ENCODE measurements around the gene CCDC88B.
A peak's percentile ranks its signal among the peaks of the same experiment; 100 is the strongest.

Gene CCDC88B, protein sequence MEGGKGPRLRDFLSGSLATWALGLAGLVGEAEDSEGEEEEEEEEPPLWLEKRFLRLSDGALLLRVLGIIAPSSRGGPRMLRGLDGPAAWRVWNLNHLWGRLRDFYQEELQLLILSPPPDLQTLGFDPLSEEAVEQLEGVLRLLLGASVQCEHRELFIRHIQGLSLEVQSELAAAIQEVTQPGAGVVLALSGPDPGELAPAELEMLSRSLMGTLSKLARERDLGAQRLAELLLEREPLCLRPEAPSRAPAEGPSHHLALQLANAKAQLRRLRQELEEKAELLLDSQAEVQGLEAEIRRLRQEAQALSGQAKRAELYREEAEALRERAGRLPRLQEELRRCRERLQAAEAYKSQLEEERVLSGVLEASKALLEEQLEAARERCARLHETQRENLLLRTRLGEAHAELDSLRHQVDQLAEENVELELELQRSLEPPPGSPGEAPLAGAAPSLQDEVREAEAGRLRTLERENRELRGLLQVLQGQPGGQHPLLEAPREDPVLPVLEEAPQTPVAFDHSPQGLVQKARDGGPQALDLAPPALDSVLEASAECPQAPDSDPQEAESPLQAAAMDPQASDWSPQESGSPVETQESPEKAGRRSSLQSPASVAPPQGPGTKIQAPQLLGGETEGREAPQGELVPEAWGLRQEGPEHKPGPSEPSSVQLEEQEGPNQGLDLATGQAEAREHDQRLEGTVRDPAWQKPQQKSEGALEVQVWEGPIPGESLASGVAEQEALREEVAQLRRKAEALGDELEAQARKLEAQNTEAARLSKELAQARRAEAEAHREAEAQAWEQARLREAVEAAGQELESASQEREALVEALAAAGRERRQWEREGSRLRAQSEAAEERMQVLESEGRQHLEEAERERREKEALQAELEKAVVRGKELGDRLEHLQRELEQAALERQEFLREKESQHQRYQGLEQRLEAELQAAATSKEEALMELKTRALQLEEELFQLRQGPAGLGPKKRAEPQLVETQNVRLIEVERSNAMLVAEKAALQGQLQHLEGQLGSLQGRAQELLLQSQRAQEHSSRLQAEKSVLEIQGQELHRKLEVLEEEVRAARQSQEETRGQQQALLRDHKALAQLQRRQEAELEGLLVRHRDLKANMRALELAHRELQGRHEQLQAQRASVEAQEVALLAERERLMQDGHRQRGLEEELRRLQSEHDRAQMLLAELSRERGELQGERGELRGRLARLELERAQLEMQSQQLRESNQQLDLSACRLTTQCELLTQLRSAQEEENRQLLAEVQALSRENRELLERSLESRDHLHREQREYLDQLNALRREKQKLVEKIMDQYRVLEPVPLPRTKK (N-terminal part only)

DNA sequence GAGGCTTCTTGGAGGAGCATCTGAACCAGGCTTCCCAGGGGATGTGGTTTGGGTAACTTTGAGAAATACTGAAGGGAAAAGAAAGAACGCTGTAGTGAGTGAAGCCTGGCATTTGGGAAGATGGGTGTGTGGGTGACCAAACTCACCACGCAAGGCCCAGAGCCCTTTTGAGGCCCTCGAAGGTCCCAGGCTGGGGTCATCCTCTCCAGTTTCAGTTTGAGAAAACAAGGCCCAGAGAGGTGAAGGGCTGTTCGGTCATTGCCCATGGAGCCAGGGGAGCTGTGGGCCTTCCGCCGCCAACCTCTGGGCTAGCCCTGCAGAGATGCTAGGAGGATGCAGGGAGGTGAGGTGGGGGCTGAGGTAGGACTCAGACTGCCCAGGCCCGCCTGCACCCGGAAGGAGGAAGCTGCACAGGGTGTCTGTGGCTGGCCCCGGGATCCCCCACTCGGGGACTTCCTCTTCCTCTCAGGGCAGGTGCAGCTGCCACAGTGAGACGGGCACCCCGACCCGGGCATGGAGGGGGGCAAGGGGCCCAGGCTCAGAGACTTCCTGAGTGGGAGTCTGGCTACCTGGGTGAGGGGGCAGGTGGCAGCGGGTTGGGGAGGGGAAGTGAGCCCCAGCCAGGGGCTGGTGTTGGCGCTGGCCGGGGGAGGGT, at the start of gene CCDC88B:
TSS of gene CCDC88B (plus strand) at position 451 of the 655 bp plus-strand sequence. CDS start at position 514, 63 bp downstream.
- peak; percentile 58 to 82 for DNase-seq (ENCODE audit: low read depth in 2 of 2, low spot score in 1 of 2)

DNA sequence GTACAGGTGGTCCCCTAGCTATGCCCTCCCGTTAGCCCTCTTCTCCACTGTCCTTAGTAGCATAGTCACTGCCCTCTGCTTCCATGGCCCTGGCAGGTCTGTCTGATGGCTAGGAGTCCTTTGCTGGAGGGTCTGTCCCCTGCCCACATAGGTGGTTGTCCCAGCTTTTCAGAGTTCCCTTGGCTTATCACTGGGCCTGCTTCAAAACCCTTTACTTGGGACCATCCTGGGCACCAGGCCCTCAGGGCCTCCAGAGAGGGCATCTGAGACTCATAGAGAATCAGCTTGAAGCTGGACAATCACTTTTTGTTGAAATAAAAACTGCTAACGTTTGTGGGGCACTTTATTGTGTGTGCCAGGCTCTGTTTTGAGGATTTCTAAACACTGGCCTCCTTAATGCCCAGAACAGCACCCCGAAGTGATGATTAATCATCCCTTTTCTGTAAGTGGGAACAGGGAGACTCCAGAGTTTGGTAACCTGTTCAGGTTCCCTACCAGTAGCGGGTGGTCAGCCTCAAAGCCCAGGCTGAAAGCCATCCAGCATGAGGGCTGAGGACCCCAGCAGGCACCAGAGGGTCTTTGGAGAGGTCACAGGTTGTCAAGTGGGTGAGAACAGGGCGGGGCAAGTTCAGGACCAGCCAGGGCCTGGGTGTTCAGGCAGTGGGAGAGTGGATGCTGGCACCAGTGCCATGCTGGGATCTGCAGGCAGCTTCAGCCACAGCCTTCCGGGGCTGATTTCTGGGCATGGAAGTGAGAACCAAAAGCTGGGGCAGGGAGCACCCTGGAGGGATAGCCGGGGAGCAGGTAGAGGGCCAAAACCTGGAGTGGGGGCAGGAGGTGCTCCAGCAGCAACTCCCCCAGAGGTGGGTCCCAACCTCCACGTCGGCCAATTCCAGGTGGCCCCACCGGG, 49.4 kb upstream of the CCDC88B start:
- DNase-seq (ENCODE audit: low read depth in 2 of 2, low spot score in 1 of 2), result no peak

DNA sequence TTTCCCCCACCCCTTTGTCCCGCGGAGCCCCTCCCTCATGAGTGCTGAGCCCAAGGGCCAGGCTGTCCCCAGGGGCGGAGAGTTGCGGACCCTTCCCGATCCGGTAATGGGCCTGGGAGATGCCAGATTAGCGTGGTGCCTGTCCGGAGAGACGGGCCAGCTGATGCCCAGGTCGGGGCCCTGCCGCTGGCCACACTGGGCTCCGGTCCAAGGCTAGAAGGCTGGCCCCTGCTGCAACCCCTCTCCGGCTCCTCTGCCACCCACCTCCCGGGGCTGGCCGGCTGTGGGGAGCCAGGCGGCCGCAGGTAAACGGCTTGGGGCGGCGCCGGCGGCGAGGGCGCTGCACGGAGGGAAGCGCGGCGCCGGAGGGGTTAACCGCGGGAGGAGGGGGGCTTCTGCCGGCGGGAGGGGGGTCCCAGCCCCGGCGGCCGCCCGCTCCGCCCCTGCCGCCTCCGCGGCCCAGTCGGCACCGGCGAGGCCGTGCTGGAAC, 48.7 kb upstream of the CCDC88B start, which contains the start of gene KCNK4:
TSS of gene KCNK4 (plus strand) at position 41 of the 490 bp plus-strand sequence. CDS start 1,717 bp downstream, outside the sequence.
- no peak for DNase-seq (ENCODE audit: low read depth in 2 of 2, low spot score in 1 of 2)

DNA sequence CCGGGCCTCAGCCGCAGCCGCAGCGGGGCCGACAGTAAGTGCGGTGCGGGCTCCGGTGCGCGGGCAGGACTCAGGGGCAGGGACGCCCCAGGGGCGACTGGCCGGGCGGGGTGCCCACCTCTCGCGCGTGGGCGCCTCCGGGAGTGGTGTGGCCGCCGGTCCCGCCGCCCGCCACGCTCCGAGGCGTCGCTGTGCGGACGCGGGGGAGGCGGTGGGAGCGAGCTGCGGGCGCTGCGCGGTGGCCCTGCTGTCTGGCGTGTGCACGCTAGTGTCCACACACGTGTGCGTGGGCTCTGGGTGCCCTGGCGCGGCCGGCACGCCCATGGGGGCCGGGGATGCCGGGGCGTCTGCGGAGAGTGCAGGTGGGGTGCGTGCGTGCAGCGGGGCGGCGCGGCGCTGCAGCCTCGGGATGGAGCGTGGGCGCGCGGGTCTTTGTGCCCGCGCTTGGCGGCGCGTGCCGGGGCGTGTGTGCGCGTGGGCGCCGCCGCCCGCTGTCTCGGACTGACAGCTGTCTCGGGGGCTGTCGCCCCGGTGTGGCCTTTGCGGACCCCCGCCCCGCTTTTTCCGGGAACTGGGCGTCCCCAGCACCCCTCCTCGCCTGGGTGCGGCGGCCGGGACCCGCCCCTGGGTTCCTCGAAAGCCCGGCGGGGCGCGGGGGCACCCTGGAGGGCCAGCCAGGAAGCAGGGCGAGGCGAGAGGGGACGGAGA, 48.1 kb upstream of the CCDC88B start:
- no peak for DNase-seq (ENCODE audit: low read depth in 2 of 2, low spot score in 1 of 2)

- no peak for DNase-seq (ENCODE audit: low read depth in 2 of 2, low spot score in 1 of 2)
These were observed 47.3 kb upstream of the CCDC88B start for GRCh38 chr11:64292460-64293254.

DNA sequence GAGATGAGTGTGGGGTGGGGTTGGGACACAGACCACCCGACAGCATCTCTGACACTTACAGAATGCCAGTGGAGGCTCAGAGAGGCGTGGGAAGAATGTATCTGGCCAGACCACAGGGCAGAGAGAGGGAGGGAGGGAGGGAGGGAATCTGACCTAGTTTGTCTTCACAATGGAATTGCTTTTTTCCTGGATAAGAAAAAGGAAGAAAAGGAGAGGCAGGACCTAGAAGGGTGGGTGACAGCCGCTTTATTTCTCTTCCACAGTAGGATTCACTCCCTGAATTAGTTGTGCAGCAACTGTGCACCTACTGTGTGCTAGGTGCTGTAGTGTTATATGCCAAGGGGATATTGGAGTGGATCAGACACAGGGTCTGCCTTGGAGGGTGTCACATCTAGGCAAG, 45.2 kb upstream of the CCDC88B start:
- no peak for DNase-seq (ENCODE audit: low read depth in 2 of 2, low spot score in 1 of 2)

GRCh38 chr11:64295760-64296159, 44.2 kb upstream of the CCDC88B start:
- DNase-seq (ENCODE audit: low read depth in 2 of 2, low spot score in 1 of 2), result no peak

DNA sequence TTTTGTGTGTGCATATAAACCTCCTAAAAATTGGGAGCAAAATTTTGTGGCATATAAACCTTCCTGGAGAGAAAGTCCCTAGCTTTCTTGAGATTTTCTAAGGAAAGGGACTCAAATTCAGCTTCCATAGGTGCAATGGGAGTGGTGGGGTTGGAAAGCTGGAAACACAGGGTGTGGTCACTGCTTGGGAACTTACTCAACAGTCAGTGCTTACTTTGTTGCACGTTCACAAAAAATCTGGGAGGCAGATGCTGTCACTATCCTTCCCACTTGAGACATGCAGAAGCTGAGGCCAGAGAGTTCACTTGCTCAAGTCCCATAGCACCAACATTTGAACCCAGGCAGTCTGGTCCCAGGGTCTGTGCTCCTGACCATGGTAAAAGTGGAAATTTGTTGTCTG, 43.8 kb upstream of the CCDC88B start:
- DNase-seq (ENCODE audit: low read depth in 2 of 2, low spot score in 1 of 2), result no peak

DNA sequence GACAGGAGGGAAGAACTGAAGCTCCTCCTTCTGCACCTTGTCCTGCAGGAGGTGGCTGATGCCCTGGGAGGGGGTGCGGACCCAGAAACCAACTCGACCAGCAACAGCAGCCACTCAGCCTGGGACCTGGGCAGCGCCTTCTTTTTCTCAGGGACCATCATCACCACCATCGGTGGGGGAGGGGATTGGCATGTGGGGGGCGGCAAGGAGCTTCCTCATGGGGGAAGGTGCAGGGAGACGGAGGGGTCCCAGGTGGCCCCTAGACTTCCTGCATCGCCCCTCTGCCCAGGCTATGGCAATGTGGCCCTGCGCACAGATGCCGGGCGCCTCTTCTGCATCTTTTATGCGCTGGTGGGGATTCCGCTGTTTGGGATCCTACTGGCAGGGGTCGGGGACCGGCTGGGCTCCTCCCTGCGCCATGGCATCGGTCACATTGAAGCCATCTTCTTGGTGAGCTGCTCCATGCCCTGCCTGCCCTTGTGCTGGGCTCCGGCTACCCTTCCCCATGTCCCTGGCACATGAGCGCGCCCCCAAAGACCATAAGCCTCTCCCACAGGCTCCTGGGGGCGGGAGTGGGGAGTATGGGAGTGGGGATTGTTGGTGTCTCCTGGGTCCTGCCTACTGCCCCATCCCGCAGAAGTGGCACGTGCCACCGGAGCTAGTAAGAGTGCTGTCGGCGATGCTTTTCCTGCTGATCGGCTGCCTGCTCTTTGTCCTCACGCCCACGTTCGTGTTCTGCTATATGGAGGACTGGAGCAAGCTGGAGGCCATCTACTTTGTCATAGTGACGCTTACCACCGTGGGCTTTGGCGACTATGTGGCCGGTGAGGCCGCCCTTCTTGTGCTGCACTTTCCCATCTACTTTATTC, 42.9 kb upstream of the CCDC88B start:
- DNase-seq (ENCODE audit: low read depth in 2 of 2, low spot score in 1 of 2), result no peak

- no peak for DNase-seq (ENCODE audit: low read depth in 2 of 2, low spot score in 1 of 2)
These were observed 42.2 kb upstream of the CCDC88B start for GRCh38 chr11:64297699-64298358.

DNA sequence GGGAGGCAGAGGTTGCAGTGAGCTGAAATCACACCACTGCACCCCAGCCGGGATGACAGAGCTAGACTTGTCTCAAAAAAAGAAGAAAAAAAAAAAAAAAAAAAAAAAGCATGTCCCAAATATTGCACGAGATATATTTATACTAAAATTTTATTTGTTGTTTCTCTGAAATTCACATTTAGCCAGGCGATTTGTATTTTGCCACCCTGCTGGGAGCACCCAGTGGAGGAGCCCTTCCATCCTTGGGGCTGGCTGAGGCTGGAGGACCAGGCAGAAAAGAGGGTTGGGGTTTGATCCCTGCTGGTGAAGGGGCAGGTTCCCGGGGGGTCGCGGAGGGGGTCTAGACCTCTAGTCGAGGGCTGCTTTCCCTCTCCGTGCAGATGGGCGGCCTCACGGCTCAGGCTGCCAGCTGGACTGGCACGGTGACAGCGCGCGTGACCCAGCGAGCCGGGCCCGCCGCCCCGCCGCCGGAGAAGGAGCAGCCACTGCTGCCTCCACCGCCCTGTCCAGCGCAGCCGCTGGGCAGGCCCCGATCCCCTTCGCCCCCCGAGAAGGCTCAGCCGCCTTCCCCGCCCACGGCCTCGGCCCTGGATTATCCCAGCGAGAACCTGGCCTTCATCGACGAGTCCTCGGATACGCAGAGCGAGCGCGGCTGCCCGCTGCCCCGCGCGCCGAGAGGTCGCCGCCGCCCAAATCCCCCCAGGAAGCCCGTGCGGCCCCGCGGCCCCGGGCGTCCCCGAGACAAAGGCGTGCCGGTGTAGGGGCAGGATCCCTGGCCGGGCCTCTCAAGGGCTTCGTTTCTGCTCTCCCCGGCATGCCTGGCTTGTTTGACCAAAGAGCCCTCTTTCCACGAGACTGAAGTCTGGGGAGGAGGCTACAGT, 40.8 kb upstream of the CCDC88B start:
- no peak for DNase-seq (ENCODE audit: low read depth in 2 of 2, low spot score in 1 of 2)

DNA sequence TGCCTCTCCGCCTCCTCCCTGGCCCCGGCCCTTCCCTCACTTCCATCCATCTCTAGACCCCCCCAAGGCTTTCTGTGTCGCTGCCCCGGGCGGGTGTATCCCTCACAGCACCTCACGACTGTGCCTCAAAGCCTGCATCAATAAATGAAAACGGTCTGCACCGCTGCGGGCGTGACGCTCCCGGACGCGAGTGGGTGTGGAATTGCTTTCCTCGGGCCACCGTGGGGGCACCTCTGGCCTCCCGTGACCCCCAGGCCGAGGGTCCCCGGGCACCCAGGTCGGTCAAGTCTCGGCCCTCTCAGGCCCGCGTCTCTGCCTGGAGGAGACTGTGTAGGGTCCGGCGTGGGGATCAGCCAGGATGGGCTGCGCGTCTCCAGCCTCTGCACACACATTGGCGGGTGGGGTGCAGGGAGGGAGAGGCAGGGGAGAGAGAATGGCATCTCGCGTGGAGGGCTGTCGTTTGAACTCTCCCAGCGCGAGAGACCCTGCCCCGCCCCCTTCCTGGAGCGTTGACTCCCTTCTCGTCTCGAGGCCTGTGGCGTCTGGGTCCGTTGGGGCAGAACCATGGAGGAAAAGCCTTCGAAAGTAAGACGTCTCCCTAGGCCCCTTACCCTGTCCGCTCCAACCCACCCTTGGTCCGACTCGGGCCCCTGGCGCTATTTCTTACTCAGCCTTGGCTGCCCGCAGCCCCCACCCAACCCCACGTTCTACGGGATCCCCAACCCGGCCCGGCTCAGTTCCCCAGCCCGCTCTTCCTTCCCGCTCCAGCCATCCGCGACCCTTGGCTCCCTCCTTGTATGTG, 40.0 kb upstream of the CCDC88B start, which contains the start of gene CATSPERZ:
TSS of gene CATSPERZ (plus strand) at position 512 of the 802 bp plus-strand sequence. CDS start at position 565, 53 bp downstream.
- DNase-seq (ENCODE audit: low read depth in 2 of 2, low spot score in 1 of 2), result no peak

DNA sequence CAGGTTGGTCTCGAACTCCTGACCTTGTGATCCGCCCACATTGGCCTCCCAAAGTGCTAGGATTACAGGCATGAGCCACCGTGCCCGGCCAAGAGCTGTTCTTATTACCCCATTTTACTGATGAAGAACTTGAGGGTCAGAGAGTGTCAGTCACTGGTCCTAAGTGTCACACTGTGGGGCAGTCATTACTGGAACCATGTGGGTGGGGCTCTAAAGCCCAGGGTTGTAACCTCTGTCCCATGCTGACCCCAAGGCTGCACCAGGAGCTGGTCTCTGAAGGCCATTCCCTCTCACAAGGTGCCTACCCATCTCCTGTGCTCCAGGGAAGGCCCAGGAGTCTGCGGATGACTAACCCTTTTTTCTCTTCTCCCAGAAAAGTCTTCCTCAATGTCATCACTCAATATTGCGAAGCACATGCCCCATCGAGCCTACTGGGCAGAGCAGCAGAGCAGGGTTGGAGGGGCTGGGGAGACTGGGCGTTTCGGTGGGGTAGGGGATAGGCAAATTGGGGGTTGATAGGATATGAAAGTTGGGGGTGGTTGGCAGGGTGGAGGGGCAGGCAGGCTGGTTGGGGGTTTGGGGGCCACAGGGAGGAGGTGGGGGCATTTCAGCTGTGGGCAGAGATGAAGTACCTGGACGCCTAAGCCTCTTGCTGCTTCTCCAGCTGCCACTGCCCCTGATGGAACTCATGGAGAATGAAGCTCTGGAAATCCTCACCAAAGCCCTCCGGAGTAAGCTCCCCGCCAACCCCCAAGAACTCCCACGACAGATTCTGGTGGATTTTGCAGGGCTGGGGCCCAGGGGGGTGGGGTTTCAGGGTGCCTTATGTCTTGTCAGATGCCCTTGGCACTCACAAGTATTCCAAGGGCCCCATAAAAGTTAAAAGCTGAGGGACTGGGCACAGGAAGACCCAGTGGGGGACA, 36.6 kb upstream of the CCDC88B start:
- no peak for DNase-seq (ENCODE audit: low read depth in 2 of 2, low spot score in 1 of 2)

GRCh38 chr11:64304032-64304315, 36.0 kb upstream of the CCDC88B start:
- DNase-seq (ENCODE audit: low read depth in 2 of 2, low spot score in 1 of 2), result no peak
